Right kidney (tissue), 1 donor: ENCODE data around the gene CCR5AS.
"Not testable (repeated sequence)": the region's sequence is repeated elsewhere in the genome, so short reads cannot be mapped to it uniquely, and the experiment has no call there.

ENCODE experiments used
- DNase-seq: peaks from one replicate; pipeline ENCODE4 v3.0.0-alpha.2; 2016

The CCR5AS gene

DNA sequence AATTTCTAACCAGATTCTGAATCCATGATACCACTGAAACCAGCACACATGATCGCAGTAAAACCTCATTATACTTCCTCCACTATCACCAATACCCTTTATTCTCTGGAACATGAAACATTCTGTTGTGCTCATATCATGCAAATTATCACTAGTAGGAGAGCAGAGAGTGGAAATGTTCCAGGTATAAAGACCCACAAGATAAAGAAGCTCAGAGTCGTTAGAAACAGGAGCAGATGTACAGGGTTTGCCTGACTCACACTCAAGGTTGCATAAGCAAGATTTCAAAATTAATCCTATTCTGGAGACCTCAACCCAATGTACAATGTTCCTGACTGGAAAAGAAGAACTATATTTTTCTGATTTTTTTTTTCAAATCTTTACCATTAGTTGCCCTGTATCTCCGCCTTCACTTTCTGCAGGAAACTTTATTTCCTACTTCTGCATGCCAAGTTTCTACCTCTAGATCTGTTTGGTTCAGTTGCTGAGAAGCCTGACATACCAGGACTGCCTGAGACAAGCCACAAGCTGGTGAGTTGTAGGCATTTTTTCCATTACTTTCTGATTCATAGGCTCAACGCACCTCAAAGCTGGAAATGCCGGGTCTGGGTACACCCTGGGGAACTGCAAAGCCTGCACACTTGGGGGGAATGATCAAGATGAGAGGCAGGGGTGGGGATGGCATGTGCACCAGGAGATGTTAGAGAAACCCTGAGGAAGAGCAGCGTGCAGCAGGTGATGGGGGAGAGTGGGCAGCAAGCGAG lies 53.0 kb downstream of the CCR5AS start, which contains the start of gene CCR2:
CCR2 (plus strand) TSS at position 465 of the 764 bp plus-strand sequence. CDS start 3,417 bp downstream, outside the sequence.
- DNase-seq = no peak

- DNase-seq = no peak
These were observed 53.8 kb downstream of the CCR5AS start for GRCh38 chr3:46353090-46353489.

DNA sequence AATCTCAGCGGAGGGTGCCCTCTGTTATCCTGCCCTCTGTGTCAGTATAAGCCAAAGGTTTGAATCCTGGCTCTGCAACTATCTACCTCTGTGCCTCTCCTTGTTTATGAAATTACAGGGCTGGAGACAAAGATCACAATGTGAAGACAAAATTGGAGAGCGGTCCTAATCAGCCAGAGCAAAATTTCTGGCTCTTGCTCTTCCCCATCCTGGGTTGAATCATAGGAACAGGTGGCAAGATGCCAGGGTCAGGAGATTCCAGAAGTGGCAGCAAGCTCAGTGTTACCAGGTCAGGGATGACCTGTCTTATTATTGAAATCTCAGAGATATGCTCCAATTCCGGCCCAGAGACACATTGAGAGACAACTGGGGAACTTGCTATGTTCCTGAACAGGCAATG lies 55.2 kb downstream of the CCR5AS start:
- no peak for DNase-seq

- DNase-seq = no peak
These were observed 56.7 kb downstream of the CCR5AS start for GRCh38 chr3:46350262-46350565.

DNA sequence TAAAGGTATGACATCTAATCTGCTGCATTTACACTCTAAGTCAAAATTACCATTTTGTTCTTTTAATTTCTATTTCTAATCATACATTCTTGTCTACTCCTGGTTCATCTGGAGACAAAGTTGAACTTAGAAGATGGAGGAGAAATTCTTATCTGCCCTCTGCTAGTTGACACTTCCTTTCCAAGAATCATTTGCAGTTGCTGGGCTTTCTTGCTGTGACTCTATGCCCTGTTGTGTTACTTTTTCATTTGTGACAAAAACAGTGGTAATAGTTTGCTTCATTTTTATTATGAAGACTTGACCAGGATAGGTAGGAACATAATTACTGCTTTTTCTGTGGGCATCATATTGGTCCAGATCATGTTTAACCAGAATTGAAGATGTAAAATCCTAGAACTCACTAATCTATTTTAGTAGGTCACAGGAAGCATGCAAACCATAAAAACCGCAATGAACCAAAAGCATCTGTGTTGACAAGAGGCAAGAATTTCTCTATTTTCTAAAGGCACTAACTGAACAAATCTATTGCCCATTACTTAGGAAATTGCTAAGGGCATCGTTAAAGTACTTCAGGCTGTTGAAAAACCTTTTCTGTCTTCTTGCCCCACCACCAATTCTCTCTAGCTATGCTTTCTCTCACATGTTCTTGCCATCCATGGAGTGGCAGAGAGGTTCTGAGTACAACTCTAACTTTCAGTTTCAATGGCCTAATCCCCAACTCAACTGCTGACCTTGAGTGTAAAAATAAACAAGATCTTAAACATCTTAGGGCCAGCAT lies 57.2 kb downstream of the CCR5AS start:
- no peak for DNase-seq

- no peak for DNase-seq
These were observed 57.9 kb downstream of the CCR5AS start for GRCh38 chr3:46348823-46349482.

DNA sequence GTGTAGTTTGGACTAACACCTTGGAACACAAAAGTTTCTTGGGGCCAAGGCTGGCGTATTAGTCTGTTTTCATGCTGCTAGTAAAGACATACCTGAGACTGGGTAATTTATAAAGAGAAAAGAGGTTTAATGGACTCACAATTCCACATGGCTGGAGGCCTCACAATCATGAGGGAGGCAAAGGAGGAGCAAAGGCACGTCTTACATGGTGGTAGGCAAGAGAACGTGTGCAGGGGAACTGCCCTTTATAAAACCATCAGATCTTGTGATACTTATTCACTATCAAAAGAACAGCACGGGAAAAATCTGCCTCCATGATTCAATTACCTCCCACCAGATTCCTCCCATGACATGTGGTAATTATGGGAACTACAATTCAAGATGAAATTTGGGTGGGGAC lies 62.4 kb downstream of the CCR5AS start:
- DNase-seq = no peak

DNA sequence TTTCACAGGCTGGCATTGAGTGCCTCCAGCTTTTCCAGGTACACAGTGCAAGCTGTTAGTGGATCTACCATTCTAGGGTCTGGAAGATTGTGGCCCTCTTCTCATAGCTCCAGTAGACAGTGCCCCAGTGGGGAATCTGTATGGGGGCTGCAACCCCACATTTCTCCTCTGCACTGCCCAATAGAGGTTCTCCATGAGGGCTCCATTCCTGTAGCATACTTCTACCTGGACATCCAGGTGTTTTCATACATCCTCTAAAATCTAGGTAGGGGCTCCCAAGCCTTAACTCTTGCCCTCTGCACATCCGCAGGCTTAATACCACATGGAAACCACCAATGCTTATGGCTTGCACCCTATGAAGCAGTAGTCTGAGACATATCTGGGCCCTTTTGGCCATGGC lies 68.0 kb downstream of the CCR5AS start:
- no peak for DNase-seq

DNA sequence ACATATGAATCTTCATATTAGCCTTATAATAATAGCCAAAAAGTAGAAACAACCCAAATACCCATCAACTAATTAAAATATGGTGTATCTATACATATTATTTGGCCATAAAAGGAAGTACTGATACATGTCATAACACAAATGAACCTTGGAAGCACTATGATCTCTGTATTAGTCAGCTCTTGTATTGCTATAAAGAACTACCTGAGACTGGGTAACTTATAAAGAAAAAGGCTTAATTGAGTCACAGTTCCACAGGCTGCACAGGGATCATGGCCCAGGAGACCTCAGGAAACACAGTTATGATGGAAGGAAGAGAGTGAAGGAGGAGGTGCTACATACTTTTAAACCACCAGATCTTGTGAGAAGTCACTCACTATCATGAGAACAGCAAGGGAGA lies 69.0 kb downstream of the CCR5AS start:
- no peak for DNase-seq

GRCh38 chr3:46335541-46335940 lies 71.3 kb downstream of the CCR5AS start:
- no peak for DNase-seq

- no peak for DNase-seq
These were observed 72.0 kb downstream of the CCR5AS start for GRCh38 chr3:46334741-46335478.

GRCh38 chr3:46330676-46331075 lies 76.2 kb downstream of the CCR5AS start:
- not testable (repeated sequence) for DNase-seq

- no peak for DNase-seq
These were observed 81.1 kb downstream of the CCR5AS start for GRCh38 chr3:46325645-46326300.

GRCh38 chr3:46324036-46324435 lies 82.8 kb downstream of the CCR5AS start:
- DNase-seq = no peak

DNA sequence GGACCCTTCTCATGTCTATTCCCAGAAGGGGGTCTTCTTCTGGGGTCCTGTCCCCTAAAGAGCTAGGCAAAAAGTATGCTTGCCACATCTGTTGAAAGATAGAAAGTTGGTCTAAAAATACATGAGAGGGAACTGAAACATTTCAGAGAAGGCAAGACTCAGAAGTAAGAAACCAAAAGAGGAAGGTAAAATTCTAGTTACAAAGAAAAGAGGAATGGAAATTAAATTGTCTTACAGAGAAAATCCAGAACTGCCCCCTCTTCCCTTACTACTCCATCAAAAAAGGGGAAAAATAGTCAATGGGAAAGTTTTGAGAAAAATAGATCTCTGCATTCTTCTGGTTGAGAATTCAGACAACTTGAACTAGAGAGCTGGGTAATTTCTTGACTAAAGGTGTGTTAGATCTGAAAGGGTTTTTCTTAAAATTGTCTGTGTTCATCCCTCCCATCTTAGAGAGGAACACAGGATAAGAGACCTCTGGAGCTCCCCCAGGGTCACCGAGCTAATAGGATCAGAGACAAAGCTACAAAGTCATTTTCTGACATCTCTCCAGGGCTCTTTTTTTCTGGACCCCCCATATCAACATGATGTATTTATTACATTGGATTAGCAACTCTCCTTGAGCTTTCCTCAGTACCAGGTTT lies 85.3 kb downstream of the CCR5AS start:
- no peak for DNase-seq

DNA sequence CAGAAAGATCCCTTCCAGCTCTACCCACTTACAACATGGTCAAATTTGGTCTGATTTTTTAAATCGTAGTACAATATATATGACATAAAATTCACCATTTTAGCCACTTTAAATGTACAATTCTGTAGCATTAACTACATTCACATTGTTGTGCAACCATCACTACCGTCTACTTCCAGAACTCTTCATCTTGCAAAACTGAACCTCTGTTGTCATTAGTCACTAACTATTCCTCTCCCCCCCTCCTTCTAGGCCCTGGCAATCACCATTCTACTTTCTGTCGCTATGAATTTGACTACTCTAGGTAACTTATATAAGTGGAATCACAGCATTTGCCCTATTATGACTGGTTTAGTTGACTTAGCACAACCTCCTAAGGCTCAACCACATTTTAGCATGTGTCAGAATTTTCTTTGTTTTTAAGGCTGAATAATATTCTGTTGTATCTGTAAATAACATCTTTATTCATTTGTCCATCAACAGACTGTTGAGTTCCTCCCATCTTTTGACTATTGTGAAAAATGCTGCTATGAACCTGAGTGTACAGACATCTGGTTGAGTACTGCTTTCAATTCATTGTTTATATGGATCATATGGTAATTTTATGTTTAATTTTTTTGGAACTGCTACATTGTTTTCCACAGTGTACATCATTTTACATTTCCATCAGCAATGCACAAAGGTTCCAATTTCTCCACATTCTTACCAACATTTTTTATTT lies 88.5 kb downstream of the CCR5AS start:
- no peak for DNase-seq

DNA sequence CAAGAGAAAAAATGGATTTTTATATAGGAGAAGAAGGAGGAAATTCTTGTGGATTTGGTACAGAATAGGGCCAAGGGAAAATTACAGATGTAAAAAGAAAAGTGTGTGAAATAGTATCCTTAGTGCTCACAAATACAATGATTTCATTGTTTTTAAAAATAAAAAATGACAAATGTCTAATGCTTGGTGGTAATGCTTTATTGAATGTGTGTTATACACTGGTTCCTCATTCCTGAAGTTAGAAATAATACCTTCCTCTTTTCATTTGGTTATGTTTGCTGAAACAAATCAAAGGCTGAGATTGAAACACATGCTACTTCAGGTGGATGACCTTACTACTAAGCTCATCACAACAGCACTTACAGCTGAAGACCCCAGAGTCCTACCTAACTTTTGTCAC lies 90.7 kb downstream of the CCR5AS start:
- DNase-seq = no peak

GRCh38 chr3:46314517-46314916 lies 92.3 kb downstream of the CCR5AS start:
- no peak for DNase-seq
